ENCODE results near the gene H1-8.
A peak's percentile ranks its signal among the peaks of the same experiment; 100 is the strongest.

H1-8 gene

GRCh38 chr3:129598484-129598883, 55.5 kb downstream of the H1-8 start:
- H3K27ac ChIP-seq: peak overlapping the region; percentile 79 to 98
- TF ChIP-seq CTCF (IDR thresholded peaks at IDR 0.05): no peak
- DNase-seq (ENCODE audit: low spot score): no peak
- peak overlapping the region; percentile 42 for H3K4me3 ChIP-seq

GRCh38 chr3:129599073-129599472, 56.1 kb downstream of the H1-8 start:
- DNase-seq (ENCODE audit: low spot score): no peak
- H3K4me3 ChIP-seq: peak overlapping the region; percentile 42
- H3K27ac ChIP-seq: peak overlapping the region; percentile 79 to 98
- no peak for TF ChIP-seq CTCF (IDR thresholded peaks at IDR 0.05)

GRCh38 chr3:129599607-129600006, 56.6 kb downstream of the H1-8 start:
- Histone ChIP-seq H3K4me3 (peak overlapping the region; percentile 42), H3K27ac (peak overlapping the region; percentile 79 to 98)
- no peak for TF ChIP-seq CTCF (IDR thresholded peaks at IDR 0.05)
- DNase-seq (ENCODE audit: low spot score): no peak

GRCh38 chr3:129600348-129600747, 57.4 kb downstream of the H1-8 start:
- no peak overlapping the region for H3K4me3 ChIP-seq
- H3K27ac ChIP-seq: peak overlapping the region; percentile 79 to 98
- no peak for DNase-seq (ENCODE audit: low spot score)
- TF ChIP-seq CTCF (IDR thresholded peaks at IDR 0.05): no peak
